ENCODE data around the gene ABHD13.

ABHD13 gene

GRCh38 chr13:108283110-108283509 lies 64.9 kb downstream of the ABHD13 start:
- DNase-seq (ENCODE audit: low spot score) = no peak
